Measurements from ENCODE around the gene ZNF324B. TPM values are rescaled to one million over a fixed set of nuclear protein-coding genes. Genes with fewer than 3 reads are reported as not detected.

ZNF324B gene
- total and polyA plus RNA-seq, 10 of the 15 experiments (the other 5 are each of a cell fraction or from before 2014, with no cell fraction given), result 0.11 to 12.8 (median 4.0) TPM

- no peak for TF ChIP-seq STAT1 (conservative IDR thresholded peaks at IDR 0.05)
Observed at GRCh38 chr19:58491393-58491792, 40.0 kb downstream of the ZNF324B start (continued).

- Histone ChIP-seq H3K4me2 (ENCODE audit: control insufficient read depth, insufficient read depth) (no peak overlapping the region), H3K79me2 (ENCODE audit: control insufficient read depth, insufficient read depth, low read length) (no peaks in the 10 kb centered on the region; the same call in 1 of the 2 replicates), H3K27ac (ENCODE audit: control insufficient read depth, insufficient read depth) (no peak overlapping the region), H3K9me3 (replicated peaks; ENCODE audit: control insufficient read depth, insufficient read depth, low read length) (no peaks in the 10 kb centered on the region; the same call in 2 of the 3 replicates), H3K4me1 (ENCODE audit: control insufficient read depth, insufficient read depth, low read length) (peaks cover 25% of the 10 kb centered on the region), H3K36me3 (ENCODE audit: control insufficient read depth in 2 of 2, insufficient read depth in 2 of 2, low read length in 1 of 2) (no peaks in the 10 kb centered on the region; a peak in 1 of 4 replicates), H3K9ac (ENCODE audit: control insufficient read depth, insufficient read depth, low read length) (no peak overlapping the region), H2AFZ (ENCODE audit: control insufficient read depth, low read depth, low read length) (no peak overlapping the region), H3K4me3 (no peak overlapping the region), H4K20me1 (ENCODE audit: control insufficient read depth, insufficient read depth) (no peaks in the 10 kb centered on the region), H3K27me3 (replicated peaks in 1 of 2; ENCODE audit: control insufficient read depth in 2 of 2, insufficient read depth in 2 of 2, low read length in 1 of 2) (no peaks in the 10 kb centered on the region)
- POLR2A ChIA-PET, result interaction anchor here (0.7 kb wide), 3 partner anchors 9 to 25 kb away, joined by 3 to 4 read pairs (median 3); no protein-coding TSS in a partner anchor
- DNase-seq (ENCODE audit: low read depth, low spot score) (no peak), ATAC-seq (no peak), FAIRE-seq (no peak)
- in situ Hi-C loops (cut with MboI), result no loop called here
- TF ChIP-seq CBX3 (IDR thresholded peaks at IDR 0.05; ENCODE audit: borderline replicate concordance, low read depth), result no peak
- TF ChIP-seq PKNOX1 (IDR thresholded peaks at IDR 0.05), result no peak
- TF ChIP-seq CREB1 (IDR thresholded peaks at IDR 0.05; ENCODE audit: low read depth), result no peak
- no peak for TF ChIP-seq POLR2AphosphoS5 (IDR thresholded peaks at IDR 0.05; ENCODE audit: low read length)
- TF ChIP-seq, protein P1, sequence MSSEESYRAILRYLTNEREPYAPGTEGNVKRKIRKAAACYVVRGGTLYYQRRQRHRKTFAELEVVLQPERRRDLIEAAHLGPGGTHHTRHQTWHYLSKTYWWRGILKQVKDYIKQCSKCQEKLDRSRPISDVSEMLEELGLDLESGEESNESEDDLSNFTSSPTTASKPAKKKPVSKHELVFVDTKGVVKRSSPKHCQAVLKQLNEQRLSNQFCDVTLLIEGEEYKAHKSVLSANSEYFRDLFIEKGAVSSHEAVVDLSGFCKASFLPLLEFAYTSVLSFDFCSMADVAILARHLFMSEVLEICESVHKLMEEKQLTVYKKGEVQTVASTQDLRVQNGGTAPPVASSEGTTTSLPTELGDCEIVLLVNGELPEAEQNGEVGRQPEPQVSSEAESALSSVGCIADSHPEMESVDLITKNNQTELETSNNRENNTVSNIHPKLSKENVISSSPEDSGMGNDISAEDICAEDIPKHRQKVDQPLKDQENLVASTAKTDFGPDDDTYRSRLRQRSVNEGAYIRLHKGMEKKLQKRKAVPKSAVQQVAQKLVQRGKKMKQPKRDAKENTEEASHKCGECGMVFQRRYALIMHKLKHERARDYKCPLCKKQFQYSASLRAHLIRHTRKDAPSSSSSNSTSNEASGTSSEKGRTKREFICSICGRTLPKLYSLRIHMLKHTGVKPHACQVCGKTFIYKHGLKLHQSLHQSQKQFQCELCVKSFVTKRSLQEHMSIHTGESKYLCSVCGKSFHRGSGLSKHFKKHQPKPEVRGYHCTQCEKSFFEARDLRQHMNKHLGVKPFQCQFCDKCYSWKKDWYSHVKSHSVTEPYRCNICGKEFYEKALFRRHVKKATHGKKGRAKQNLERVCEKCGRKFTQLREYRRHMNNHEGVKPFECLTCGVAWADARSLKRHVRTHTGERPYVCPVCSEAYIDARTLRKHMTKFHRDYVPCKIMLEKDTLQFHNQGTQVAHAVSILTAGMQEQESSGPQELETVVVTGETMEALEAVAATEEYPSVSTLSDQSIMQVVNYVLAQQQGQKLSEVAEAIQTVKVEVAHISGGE (CRISPR knock-in tag; IDR thresholded peaks at IDR 0.05), result no peak
- TF ChIP-seq FOXK2 (IDR thresholded peaks at IDR 0.05), result no peak
- TF ChIP-seq EED (IDR thresholded peaks at IDR 0.05; ENCODE audit: low read depth), result no peak
- no peak for TF ChIP-seq KAT2A (conservative IDR thresholded peaks at IDR 0.05; ENCODE audit: control insufficient read depth, low read depth, low read length)
- TF ChIP-seq MEF2A (IDR thresholded peaks at IDR 0.05; ENCODE audit: insufficient read depth, low read depth, low read length), result no peak
- TF ChIP-seq CHD1 (IDR thresholded peaks at IDR 0.05; ENCODE audit: low read depth, low read length), result no peak
- no peak for TF ChIP-seq STAT1 (conservative IDR thresholded peaks at IDR 0.05)
- no peak for TF ChIP-seq PAX8 (IDR thresholded peaks at IDR 0.05)
- no peak for TF ChIP-seq ZBED1 (IDR thresholded peaks at IDR 0.05; ENCODE audit: borderline replicate concordance)
- TF ChIP-seq MEF2B (IDR thresholded peaks at IDR 0.05; ENCODE audit: partially characterized antibody, poor library complexity, severe bottlenecking), result no peak
- no peak for TF ChIP-seq SP1 (IDR thresholded peaks at IDR 0.05; ENCODE audit: low read depth, low read length)
- TF ChIP-seq HCFC1 (IDR thresholded peaks at IDR 0.05; ENCODE audit: low read length), result no peak
- no peak for TF ChIP-seq WRNIP1 (IDR thresholded peaks at IDR 0.05; ENCODE audit: borderline replicate concordance, low read depth, low read length)
- TF ChIP-seq CHD4 (IDR thresholded peaks at IDR 0.05), result no peak
- CTCF ChIA-PET, result no interaction called here
- intact Hi-C loops (cut with micrococcal nuclease; ENCODE audit: unreplicated experiment), result no loop called here
- RAD21 ChIA-PET (ENCODE audit: unreplicated experiment), result no interaction called here
- BruUV-seq (replicated peaks), result no TSS peak
- 88% methylated on average over 14 of the region's 14 CpGs for WGBS (ENCODE audit: insufficient coverage, insufficient replicate concordance, low lambda C conversion rate, missing lambda C conversion rate)
- SMC1A ChIA-PET (ENCODE audit: uncharacterized antibody, unreplicated experiment), result no interaction called here
Observed at GRCh38 chr19:58492265-58492664, 40.8 kb downstream of the ZNF324B start.
